ENCODE data around the gene UST.

Gene UST

DNA sequence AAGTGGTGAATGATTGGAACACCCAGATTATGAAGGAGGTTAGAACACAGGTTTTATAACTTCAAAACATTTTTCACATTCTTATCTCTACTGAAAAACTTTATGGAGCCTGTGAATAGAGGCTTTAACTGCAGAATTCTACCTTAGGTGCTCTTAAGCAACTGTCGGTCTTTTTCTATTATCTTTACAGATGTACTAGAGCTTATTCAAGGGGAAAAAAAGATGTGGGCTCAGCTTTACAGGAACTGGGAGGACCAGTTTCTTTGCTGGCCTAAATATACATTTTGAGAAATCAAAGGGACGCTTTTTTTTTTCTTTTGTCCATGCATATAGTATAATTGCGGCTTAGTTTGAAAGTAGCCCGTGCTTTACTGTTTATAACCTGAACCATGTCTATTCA lies 58.9 kb downstream of the UST start:
- DNase-seq, result no peak

- no peak for DNase-seq
Observed at GRCh38 chr6:148807784-148808183, 61.0 kb downstream of the UST start.

- no peak for DNase-seq
Observed at GRCh38 chr6:148808786-148809304, 62.0 kb downstream of the UST start.

DNA sequence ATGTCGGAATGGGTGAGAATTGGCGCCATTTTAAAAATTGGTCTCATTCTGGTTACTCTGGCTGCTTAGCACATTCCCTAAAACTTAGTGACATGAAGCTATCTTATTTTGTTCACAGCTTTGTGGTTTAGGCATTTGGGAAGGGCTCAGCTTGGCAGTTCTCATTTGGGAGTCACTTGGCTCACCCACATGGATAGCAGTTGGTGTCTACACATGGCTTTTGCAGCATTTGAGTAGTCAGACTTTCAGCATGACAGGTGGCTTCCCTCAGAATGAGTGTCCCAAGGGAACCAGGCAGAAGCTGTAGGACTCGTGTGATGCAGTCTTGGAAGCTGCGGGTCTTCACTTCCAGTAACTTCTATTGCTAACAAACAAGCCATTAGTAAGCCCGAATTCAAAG lies 64.6 kb downstream of the UST start:
- no peak for DNase-seq

GRCh38 chr6:148814082-148814790 lies 67.4 kb downstream of the UST start:
- DNase-seq, result no peak

DNA sequence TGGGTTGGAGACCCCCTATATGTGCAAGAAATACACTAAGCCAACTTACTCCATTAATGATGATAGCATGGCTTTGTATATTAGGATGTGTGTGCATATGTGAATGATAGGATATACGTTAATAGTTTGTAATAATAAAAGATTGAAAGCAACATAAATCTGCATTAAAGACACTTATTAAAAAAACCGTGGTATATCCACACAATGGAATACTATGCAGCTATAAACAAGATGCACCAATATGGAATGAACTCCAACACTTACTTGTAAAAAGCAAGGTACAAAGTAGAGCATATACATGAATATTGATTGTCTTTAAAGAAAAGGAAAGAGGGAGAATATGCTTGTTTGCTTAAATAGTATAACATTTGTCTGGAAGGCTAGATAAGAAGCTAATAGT lies 68.0 kb downstream of the UST start:
- no peak for DNase-seq

- peak; percentile 32 to 35 for DNase-seq
Observed at GRCh38 chr6:148816117-148816516, 69.3 kb downstream of the UST start.

DNA sequence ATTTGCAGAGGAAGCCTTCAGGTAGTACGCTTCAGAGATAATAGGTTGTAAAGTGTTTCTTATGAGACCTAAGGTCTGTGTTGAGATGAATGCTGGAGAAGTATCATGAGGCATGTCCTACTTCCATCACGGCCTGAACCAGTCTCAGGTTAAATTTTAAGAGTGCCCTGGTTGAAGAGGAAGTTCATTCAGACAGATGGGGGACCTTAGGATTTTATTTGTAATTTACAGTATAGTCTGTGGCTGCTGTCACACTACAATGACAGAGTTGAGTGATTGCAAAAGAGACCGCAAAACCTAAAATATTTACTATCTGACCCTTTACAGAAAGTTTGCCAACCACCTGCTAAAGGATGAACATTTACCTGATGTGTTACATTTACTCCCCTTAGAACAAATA lies 70.9 kb downstream of the UST start:
- DNase-seq, result no peak

DNA sequence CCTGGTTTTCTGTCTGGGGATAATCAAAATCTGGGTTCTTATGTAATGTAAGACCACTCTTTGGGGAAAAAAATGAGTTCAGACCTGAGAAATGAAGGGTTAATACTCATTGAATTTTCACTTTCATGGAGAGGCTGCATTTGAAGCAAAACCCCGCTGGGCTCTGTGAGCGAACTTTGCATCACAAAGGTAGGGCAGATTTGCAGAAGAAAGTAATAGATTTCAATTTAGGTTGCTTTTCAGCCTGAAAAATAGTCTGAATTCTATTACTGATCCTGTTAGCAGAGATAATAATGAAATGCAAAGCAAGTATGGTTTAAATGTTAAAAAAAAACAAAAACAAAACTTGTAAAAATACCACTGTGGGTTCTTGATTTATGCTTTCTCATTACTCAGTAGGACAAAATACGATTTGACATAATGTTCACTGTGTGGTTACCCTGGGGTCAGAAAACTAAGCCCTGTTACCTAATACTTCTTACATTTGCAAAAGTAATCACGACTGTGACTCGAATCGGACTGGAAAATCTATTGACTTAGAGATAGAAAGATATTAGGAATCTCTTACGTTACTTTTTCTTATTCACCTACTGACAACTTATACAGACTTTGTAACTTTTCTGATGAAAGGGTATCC lies 72.2 kb downstream of the UST start:
- no peak for DNase-seq

GRCh38 chr6:148819852-148820251 lies 73.0 kb downstream of the UST start:
- no peak for DNase-seq

DNA sequence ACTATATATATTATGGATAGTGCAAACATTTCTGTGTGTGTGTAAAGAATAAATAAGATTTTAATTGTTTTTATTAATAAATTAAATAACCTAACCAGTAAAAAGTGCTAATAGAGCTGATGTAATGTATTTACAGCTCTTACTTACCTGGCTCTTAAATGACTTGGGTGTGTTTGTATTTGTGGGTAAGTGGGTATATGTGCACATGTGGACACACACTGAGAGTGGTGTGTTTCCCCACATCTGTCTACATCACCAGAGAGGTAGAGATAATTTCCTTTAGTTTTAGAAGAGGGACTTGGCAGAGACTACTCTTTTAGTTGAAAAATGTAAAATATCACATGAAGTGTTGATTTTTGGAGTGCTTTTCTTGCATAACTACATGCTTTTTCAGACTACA lies 76.0 kb downstream of the UST start:
- DNase-seq, result no peak

- no peak for DNase-seq
Observed at GRCh38 chr6:148824291-148824690, 77.5 kb downstream of the UST start.

GRCh38 chr6:148824960-148825359 lies 78.1 kb downstream of the UST start:
- DNase-seq, result no peak

GRCh38 chr6:148825492-148825891 lies 78.7 kb downstream of the UST start:
- DNase-seq, result no peak

DNA sequence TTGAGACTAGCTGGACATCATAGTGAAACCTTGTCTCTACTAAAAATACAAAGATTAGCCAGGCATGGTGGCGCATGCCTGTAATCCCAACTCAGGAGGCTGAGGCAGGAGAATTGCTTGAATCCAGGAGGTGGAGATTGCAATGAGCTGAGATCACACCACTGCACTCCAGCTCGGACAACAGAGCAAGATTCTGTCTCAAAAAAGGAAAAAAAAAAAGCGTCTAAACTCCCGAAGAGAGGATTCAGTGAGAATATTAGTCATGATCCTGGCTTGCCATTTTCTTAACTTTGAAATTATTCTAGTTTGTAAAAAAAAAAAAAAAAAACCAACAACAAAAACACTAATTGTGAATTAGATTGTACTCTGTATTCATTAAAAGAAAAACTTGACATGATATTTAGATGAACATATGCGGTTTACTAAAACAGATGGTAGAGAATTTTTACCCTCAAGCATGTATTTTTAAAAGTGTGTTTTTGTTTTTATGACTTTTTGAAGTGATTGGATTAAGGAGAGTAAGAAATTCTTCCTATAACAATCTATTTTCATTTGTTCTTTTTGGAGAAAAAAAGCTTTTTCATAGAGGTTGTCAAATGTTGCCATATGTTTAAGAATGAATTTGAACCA lies 80.7 kb downstream of the UST start:
- DNase-seq, result no peak

DNA sequence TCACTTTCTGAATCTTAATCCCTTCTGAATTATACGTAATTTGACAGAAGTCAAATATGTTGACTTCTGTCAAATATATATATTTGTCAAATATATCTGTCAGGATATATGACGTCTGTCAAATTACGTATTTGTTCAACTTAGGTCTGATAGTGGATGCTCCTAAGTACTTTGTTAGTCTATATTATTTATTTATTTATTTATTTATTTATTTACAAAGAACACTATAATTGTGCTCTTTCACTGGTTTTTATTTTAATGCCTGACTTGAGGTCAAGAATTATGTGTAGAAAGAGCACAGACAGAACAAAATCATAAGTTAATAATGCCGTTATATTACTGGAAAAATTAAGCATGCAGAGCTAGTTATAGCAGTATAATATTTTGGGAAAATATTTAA lies 81.2 kb downstream of the UST start:
- no peak for DNase-seq

DNA sequence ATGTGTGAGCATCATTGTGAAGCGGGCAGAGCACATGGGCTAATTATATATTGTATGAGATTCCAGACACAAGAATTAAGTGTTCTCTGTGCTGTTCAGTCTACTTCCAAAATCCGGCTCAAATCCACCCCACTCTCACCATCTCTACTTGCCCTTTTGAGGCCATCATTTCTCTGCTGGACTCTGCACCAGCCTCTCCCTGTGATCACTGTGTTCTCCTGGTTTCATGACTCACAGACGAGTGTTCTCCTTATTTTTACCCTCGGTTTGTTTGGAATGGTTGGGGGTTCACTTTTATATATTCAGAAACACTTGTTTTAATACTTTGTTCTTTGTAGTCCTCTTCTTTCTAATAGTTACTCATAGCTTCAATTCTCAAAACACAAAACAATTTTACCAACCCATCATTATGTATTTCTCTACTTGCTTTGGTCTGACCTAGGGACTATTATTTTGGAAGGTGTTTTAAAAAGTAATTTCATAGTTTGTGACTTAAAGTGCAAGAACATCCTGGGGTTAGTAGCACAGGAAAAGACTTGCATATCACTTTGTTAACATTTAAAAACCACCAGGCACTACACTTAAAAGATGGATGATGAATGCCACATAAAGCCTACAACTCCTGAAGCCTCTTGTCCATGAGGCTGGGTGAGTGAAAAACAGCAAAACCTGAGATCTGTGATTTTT lies 82.7 kb downstream of the UST start:
- no peak for DNase-seq

DNA sequence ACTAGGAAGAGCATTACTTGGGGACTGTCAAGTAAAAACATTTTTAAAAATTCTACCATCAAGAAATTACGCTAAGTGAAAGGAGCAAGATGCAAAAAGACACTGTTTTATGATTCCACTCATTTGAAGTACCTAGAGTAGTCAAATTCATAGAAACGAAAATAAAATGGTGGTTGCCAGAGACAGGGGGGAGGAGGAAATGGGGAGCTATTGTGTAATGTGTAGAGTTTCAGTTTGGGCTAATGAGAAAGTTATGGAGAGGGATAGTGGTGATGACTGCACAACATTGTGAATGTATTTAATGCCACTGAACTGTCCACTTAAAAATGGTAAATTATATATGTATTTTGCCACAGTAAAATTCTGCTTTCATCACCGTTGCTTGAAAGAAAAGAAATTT lies 83.8 kb downstream of the UST start:
- DNase-seq, result no peak

DNA sequence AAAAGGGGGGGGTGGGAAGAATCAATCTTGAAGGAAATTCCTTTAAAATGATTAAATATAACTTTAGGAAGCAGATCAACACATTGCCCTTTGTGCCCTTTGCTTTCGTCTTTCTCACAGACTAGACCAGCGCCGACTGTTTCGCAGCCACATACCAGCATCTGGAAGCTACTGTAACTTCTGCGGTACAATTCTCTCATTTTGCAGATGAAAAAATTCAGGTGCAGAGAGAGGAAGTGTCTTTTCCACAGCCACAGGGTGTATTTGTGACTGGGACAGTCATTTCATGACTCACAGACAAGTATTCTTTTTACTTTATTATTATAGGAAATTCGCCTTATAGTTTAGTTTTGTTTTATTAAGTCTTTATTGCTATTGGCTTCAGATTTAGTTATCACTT lies 84.2 kb downstream of the UST start:
- DNase-seq, result no peak

- no peak for DNase-seq
Observed at GRCh38 chr6:148831531-148831930, 84.7 kb downstream of the UST start.

DNA sequence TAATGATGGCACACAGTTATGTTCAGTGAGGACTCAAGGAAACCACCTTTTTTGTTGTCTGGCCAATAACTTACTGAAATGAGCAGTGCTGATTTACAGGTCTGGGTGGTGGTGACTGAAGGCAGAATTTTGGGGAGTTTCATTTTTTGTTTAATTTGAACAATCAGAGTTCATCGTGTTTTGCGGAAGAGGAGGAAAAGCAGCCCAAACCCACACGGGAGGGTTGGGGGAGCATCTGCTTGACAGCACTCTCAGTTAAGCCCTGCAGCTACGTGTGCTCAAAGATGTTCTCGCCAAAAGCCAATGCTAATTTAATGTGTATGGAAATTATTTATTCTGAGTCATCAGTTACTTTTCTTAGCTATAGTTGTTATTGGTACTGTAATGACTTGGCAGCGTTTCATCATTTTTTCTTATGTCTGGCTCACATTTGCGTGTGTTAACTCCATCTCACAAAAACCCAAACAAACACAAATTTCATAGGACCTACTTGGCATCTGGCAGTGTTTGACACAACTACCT lies 89.2 kb downstream of the UST start:
- DNase-seq, result no peak

- DNase-seq, result no peak
Observed at GRCh38 chr6:148836751-148837150, 89.9 kb downstream of the UST start.

- no peak for DNase-seq
Observed at GRCh38 chr6:148837941-148838340, 91.1 kb downstream of the UST start.
